ENCODE results near the gene GMPPA.

The GMPPA gene

GRCh38 chr2:219457784-219458369, 40.8 kb upstream of the GMPPA start:
- DNase-seq (ENCODE audit: low read depth) = no peak
- H3K4me3 ChIP-seq (ENCODE audit: low read depth, low read length) = no peak overlapping the region
- no peak for TF ChIP-seq CTCF (IDR thresholded peaks at IDR 0.05; ENCODE audit: control insufficient read depth, extremely low read depth, insufficient read depth)

- no peak for TF ChIP-seq CTCF (IDR thresholded peaks at IDR 0.05; ENCODE audit: control insufficient read depth, extremely low read depth, insufficient read depth)
- H3K4me3 ChIP-seq (ENCODE audit: low read depth, low read length) = no peak overlapping the region
- no peak for DNase-seq (ENCODE audit: low read depth)
Measured at GRCh38 chr2:219458996-219459395, 39.7 kb upstream of the GMPPA start.

DNA sequence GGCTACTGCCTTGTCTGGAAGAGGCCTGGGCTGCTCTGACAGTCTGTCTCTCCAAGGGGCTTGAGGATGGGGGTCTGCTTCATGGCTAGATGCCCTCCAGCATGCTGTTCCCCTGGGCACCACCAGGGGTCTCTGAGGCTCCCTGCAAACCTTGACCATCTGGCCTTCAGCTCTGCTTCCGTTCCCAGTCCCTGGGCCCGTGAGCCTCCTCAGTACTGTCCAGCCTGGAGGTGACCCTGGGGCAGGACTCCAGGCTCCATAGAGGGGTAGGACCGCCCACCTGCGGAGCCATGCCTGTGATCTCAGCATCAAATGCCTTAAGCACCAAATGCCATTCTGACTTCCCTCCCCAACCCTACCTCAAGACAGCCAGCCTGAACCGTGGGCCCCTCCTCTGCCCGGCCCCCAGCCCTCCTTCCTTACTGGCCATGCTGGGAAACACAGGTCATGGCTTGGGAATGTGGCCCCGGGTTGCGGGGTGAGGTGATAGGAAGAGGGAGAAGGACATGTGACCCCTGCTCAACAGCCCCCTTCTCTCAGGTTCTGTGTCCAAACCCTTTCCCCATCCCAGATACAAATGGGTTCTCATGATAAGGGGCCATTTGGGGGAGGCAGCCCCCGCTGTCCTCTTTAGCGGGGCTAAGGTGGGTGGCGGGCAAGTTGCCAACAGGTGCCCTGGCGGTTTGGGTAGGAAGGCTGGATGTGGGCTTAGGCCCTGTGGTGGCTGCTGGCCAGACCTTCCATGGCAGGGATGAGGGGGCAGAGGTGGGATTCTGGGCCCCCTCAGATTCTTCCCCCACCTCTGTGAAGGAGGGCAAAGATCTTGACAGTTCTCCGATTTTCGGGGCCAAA, 39.0 kb upstream of the GMPPA start:
- H3K4me3 ChIP-seq (ENCODE audit: low read depth, low read length) = no peak overlapping the region
- peak; percentile 65 for TF ChIP-seq CTCF (IDR thresholded peaks at IDR 0.05; ENCODE audit: control insufficient read depth, extremely low read depth, insufficient read depth)
- DNase-seq (ENCODE audit: low read depth) = no peak

- H3K4me3 ChIP-seq (ENCODE audit: low read depth, low read length) = no peak overlapping the region
- TF ChIP-seq CTCF (IDR thresholded peaks at IDR 0.05; ENCODE audit: control insufficient read depth, extremely low read depth, insufficient read depth) = no peak
- DNase-seq (ENCODE audit: low read depth) = no peak
Measured at GRCh38 chr2:219460424-219460926, 38.2 kb upstream of the GMPPA start.

DNA sequence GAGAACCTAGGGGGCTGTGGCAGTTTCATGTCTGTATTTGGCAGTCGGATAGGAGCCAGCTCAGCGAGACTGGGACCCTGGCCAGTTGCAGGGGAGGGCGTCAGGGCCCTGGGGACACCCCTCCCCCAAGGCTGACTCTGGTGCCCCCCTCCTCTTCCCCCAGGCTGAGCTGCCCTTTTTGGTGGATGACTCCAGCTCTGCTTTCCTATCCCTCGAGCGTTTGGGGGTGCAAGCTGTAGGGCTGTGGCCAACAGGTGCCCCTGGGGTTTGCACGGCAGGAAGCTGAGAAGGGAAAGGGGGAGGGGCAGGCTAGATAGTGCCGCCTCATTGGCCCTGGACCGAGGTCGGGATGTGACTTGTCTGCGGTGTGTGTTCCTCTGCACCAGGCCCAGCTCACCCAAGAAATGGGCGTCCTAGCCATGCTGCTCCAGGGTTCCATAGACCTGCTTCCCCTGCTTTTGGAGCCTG, 37.6 kb upstream of the GMPPA start:
- no peak for DNase-seq (ENCODE audit: low read depth)
- no peak overlapping the region for H3K4me3 ChIP-seq (ENCODE audit: low read depth, low read length)
- no peak for TF ChIP-seq CTCF (IDR thresholded peaks at IDR 0.05; ENCODE audit: control insufficient read depth, extremely low read depth, insufficient read depth)

DNA sequence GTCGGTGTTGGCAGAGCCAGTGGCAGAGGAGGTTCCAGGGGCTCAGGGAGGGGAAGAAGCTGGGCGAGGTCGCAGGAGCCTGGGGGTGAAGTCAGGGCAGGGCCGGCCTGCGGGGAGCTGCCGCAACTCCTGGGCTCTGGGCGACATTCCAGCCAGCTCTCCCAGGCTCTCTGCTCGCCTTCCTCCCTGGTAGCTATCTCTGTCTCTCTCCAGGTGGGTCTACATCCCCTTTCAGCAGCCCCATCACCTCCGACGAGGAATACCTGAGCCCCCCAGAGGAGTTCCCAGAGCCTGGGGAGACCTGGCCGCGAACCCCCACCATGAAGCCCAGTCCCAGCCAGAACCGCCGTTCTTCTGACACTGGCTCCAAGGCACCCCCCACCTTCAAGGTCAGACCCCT, 37.0 kb upstream of the GMPPA start:
- TF ChIP-seq CTCF (IDR thresholded peaks at IDR 0.05; ENCODE audit: control insufficient read depth, extremely low read depth, insufficient read depth) = no peak
- H3K4me3 ChIP-seq (ENCODE audit: low read depth, low read length) = no peak overlapping the region
- DNase-seq (ENCODE audit: low read depth) = no peak

Data from LNCaP clone FGC (cell line).